ENCODE measurements around the gene GGT1.
"Not testable (repeated sequence)": the region's sequence is repeated elsewhere in the genome, so short reads cannot be mapped to it uniquely, and the experiment has no call there.

Gene GGT1

DNA sequence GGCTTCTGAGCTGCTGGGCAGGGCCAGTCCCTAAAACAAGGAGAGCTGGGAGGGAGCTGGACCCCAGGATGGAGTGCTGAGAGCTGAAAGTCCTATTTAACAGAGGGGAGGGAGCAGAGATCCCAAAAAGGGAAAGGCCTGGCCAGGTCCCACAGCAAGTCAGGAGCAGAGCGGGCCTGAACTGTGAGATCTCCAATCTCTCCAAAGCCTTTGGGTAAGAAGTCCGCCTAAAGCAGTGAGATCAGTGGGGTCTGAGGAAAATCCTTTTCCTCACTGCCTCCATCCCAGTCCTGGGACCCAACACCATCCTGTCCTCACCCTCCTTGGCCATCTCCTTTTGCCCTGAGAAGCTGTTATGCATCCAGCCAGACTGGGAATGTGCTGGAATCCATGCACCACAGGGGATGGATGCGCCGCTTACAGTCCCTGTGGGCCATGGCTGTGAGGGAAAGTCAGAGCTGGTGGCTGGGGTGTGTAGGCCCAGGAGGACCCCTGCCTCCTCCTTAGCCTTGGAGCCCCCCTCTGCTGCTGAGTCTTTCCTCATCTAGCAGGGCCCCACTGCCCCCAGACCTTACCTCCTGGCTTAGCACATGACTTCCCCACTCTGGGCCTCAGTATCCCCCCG is 18.7 kb upstream of the GGT1 start:
- no peak for DNase-seq (ENCODE audit: low read depth)

DNA sequence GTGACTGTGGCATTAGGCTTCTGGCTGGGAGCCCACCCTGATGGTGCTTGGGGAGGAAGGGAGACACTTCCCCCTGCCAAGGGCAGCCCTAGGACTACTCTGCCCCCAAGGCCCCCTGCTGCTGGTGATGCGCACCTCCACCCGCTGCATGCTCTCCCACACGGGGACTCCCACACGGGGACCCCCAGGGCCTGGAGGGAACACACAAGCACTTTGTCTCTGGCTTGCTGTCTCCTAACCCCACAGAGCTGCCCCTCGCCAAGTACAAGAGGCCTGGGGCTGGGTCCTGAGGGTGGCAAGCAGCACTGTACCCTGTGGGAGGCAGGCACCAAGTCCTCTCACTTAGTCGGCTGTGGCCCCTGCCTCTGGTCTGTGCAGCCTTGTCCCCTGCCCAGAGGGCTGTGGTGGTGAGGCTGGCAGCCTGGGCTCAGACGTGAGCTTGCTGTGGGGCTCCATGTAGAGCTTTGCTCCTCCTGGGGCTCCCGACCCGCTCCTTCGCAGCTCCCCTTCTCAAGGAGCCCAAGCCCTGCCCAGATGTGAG is 18.1 kb upstream of the GGT1 start:
- no peak for DNase-seq (ENCODE audit: low read depth)

DNA sequence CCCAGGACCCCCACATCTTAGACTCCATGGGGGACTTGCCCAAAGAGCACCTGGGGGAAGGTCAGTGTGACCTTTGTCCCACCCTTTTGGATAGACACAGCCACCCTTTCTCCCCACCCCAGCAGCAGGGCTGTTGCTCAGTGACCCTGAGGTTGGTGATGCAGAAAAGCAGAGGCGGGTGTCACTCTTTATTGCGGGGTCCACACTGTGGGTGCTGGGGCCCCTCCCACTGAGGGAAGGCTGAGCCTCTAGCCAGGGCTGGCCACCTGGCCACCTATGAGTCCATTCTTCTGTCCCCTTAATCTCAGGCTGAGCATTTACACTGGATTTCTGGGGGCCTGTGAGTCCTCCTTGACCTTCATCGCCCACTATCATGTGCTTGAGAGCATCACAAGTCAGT is 17.5 kb upstream of the GGT1 start:
- DNase-seq (ENCODE audit: low read depth) = no peak

DNA sequence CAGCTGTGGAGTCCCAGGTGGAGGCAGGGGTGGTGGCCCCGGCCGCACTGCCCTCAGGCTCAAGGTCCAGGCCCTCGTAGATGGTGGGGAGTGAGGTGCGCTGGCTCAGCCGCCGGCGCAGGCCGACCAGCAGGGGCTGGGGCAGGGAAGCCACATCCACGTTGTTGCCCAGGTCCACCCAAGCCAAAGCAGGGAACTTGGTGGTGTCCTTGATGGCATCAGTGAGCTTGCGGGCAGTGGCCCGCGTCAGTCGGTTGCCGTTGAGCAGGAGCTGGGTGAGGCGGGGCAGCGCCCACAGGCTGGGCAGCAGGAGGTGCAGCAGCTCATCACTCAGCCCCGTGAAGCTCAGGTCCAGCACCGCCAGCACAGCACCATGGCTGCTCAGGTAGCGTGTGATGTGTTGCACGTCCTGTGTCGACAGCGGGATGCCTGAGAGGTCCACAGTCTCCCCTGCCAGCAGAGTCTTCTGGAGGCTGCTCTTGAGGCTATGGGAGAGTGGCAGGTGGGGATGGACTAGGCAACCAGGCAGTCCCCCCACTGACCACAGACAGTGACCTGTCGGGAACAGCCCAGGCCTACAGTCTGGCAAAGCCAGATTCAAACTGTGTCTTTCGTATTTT is 17.0 kb upstream of the GGT1 start:
- no peak for DNase-seq (ENCODE audit: low read depth)

DNA sequence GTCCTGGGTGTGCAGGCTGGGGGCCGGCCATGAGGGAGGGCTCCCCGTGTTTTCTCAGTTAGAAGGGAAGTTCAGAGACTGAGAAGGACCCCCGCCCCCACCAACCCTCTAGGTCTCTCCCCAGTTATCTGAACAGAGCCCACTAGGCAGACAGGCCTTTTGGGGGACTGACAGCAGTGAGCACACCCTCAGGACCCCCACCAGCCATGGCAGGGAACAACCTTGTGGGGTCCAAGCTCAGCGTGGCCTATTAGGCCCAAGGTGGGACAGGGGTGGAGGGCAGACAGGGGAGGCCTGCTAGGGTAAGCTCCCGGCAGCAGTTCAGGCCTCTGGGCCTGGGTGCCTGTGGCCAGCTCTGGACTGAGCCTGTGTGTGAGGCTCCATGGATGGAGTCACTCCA is 15.7 kb upstream of the GGT1 start:
- DNase-seq (ENCODE audit: low read depth) = no peak

DNA sequence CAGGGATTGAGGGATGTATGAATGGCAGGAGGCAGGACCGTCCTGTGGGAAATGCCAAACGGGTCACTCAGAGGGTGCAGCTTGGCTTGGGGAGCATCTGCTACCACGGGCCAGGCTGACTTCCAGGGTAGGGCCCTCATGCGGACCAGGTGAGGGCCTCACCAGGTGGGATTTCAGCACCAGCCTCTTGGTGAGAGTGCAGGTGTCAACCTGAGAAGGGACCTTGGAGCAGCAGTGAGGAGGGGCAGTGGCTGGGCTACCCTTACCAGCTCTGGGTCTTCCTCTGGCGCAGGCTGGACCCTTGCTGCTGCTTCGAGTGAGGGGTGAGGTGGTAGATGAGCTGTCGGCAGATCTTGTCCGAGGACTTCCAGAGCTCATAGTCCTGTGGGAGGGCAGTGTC is 15.0 kb upstream of the GGT1 start:
- no peak for DNase-seq (ENCODE audit: low read depth)

DNA sequence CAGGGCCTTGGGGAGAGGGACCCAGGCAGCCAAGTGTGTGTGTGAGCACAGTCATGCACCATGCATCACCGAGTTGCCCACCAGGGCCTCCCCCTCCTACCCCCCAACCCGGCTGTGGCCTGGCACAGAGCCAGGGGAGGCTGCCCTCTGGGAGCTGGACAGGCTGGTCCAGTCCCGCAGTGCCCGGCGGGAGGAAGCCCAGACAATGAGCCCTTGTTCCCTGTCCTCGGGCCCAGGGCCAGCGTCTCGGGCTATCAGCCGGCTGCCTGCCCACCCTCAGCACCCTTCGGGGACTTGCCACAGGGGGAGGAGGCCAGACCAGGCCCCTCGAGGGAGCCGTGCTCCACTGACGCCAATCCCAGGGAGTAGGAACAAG is 14.6 kb upstream of the GGT1 start:
- DNase-seq (ENCODE audit: low read depth) = no peak

DNA sequence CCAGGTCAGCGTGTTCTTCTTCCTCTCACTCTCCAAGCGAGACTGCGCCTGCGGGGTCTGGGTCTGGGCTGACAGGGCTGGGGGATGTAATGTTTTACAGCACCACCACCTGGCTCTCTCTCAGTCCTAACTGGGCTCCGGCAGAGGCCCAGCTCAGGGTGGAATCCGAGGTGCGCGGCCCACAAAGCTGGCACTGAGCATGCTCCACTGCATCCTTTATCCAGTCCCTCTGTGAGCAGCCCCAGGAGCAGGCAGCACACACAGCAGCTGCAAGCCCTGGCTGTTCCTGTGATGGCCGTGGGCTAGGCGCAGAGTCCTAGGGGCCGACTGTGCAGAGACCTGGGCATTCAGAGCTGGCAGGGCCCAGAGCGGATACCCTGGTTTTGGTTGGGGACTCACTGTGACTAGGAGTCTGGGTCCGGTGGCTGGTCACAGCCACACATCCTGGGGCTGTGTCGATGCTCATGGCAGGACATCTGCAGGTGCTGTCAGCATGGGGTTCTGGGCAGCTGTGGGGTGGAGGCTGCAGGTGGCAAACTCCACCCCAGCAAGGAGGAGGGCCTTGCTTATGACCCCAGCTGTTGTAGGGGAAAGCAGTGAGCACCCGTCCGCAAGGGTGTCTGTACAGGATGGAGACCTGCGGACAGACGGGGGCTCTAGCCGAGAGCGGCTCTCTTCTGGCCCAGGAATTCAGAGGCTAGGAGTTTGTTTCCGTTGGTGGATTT is 14.1 kb upstream of the GGT1 start:
- DNase-seq (ENCODE audit: low read depth) = no peak

DNA sequence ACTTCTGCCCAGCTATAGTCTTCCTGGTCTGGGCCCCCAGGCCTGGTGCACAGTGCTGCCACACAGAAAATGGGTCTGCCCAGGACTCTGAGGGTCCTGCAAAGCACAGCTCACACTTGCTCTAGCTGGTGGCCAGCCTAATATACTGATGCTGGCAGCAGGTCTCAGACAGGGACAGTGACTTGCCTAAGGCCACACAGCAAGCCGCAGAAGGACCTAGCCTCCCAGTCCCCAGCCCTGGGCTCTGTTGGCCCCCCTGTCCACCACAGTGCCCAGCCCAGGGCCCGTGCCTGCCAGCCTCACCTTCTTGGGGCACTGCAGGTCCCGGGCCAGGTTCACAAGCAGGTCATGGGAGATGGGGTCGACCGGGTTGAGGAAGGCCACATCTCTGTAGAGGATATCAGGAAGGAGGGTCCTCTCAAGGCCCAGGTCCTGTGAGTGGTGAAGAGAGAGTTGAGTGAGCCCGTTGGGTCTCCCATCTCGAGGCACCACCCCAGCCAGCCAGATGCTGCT is 13.4 kb upstream of the GGT1 start:
- no peak for DNase-seq (ENCODE audit: low read depth)

DNA sequence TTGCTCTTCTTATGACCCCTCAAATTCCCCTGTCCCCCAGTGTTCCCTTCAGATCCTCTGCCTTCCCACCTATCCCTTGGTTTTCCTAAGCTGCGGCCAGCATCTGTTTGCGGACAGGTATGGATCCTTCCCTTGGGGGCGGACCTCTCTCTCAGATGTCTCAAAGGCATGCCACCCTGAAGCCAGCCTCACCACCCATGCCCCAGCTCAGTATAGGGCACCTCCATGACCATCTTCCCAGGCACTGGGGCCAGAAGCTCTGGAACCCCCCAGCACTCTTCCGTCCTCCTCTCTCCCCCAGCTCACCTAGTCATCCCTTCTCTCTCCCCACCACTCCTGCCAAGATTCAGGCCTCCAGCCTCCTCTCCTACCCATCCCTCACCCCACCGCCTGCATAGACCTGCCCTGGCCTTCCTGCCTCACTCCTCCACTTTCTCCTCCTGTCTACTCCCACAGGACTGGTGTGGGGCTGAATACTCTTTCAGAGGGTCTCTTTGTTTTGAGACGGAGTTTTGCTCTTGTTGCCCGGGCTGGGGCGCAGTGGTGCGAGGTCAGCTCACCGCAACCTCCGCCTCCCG is 12.3 kb upstream of the GGT1 start:
- DNase-seq (ENCODE audit: low read depth) = no peak

DNA sequence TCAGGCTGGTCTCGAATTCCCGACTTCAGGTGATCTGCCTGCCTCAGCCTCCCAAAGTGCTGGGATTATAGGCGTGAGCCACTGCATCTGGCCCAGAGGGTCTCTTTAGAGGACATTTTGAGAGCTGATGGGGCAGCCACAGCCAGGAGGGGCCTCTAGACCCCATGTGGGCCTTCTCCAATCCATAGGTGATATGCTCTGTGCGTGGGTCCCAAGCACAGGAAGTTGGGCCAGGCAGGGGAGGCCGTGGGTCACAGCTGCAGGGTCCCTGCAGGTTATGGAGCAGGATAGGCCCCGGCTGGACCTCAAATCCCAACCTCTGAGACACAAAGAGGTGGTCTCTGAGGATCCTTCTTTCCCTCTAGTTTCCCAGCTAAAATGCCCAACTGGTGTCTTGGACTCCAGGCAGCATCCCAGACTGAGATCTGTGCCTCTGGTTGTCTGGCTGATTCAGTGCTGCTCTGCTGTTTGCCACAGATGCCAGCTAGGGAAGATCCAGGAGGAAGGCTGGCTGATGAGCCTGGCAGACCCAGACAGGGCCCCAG is 11.6 kb upstream of the GGT1 start:
- no peak for DNase-seq (ENCODE audit: low read depth)

DNA sequence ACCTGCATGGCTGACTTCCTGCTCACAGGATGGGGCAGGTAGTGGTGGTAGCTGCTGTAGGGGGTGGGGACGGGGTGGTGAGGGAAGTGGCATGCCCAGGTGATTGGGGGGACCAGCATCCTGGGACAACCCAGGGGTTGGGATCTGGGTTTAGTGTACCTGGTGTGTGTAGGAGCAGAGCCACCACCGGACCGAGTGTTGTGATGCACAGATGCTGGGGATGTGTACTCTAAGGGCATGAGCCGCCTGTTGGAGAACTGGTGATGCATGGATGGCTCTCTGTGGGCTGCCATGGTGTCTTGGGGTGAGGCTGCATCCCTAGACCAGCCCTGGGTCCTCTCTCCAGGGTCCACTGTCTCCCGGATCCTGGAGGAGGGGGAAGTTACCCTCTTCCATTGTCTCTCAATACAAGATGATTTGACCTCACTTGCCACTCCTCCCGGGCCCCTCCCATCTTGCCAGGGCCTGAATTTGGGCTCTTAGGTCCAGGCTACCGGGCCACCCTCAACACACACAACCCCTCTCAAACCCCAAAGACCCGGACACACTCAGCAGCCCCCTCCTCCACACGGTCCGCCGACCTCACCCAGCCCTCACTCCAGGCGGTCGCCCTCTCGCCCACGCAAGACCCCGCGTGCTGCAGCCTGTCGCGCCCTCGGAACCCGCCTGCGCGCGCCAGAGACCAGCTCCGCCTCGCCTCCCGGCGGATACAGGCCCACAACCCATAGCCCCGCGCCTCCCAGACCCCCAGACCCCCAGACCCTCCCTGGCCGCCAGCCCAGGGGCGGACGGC is 10.7 kb upstream of the GGT1 start:
- no peak for DNase-seq (ENCODE audit: low read depth)

DNA sequence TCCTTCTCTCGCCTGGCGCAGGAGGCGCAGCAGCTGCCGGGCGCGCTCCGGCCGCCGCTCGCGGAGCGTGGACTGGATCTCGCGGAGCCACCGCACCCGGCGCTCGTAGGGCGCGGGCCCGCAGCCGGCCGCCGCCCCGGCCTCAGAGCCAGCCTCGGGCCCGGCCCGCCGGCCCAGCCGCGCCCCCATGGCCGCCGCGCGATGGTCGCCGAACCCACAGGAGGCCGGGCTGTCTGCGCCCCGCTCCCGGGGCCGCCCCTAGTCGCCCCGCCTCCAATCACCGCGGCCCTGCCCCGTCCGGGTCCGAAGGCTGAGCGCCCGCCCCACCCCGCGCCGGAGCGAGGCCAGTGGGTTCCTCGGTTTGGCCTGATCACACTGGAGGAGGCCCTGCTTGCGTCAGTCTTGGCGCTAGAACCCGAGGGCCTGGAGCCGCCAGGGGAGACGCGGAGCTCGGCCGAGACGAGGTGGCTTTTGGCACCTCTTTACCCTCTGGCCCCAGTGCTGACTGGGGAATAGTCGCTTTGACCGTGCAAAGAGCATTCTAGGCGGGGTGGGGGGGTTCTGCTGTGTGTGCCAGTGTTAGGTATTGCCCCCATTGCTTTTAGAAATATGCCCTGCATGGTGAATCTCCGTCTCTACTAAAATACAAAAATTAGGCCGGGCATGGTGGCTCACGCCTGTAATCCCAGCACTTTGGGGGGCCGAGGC is 10.0 kb upstream of the GGT1 start, which contains the start of gene LRRC75B:
Gene LRRC75B, minus strand, starts transcription at position 223 of the 708 bp plus-strand sequence. Its CDS starts 34 bp downstream, at position 189.
- DNase-seq (ENCODE audit: low read depth) = no peak

DNA sequence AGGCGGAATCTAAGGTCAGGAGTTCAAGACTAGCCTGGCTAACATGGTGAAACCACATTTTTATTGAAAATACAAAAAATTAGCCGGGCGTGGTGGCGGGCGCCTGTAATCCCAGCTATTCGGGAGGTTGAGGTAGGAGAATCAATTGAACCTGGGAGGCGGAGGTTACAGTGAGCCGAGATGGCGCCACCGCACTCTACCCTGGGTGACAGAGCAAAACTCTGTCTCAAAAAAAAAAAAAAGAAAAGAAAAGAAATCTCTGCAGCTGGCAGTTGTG is 9.5 kb upstream of the GGT1 start:
- DNase-seq (ENCODE audit: low read depth) = not testable (repeated sequence)

DNA sequence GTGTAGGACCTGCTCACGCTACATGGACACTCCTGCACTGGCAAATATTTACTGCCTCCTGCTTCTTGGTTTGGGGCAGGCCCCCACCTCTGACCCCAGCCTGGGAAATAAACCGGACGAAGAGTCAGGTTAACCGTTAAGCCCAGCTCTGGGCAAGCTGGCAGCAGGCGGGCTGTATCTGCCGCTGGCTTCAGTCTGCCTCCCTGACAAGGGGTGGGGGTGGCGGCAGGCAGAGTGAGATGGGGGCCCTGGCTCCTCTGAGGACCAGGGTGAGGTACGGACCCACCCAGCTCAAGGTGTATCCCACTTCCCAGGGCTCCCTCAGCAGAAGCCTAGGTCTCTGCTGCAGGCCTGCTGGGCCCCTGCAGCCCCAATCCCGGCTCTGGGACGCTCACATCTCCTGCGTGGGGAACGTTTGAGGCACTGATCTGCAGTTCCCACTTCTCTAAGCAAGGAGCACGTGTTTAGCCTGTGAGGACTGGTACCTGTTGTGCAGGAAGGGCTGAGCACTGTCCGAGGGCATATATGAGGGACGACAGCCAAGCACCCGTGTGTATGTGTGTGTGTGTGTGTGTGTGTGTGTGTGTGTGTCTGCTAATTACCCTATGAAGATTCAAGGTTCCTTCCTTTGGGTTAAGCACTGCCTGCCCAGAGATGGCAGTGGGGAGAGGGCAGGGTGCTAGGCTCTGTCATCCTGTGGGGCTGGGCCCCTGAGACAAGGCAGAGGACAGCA is 9.0 kb upstream of the GGT1 start:
- no peak for DNase-seq (ENCODE audit: low read depth)

DNA sequence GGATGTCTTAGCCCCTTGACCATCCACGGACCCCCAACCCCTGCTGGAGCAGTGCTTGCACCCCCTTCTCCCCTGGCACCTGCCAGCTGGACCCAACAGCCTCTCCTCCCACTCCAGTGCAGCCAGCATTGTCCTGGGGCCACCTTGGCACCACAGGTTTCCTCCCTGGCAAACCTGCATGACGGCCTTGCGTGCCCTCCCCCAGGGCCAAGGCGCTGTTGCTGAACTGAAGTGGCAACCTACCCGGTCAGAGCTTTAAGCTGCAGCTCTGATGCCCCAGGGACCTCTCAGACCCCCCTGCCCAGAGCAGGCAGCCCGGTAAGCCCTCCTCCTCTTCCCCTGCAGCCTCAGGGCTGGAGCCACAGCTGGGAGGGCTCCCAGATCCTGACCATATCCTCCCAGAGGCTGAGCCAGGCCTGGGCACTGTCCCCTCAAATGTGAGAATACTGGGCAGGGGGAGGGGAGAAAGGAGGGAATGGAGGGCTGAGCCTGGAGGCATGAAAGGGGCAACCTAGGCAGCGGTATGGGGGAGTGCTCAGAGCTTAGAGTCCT is 8.3 kb upstream of the GGT1 start:
- DNase-seq (ENCODE audit: low read depth) = no peak

DNA sequence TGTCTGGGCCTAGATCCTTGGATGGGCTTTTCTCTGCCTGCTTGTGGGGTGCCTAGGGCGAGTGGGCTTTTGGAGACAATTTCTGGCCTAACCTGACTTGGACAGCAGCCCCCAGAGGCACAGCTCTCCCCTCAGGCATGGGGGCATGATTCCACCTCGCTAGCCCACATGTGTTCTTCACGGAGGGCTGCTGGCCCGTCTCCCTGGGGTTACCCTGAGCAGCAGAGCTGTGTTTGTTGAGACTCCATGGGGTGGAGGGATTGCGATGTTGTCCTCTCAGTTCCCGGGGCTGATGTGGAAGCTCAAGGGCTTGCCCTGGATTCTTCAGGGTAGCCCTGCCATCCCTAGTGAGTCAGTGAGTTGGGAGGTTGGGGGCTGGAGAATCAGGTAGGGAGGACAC is 7.8 kb upstream of the GGT1 start:
- DNase-seq (ENCODE audit: low read depth) = no peak

DNA sequence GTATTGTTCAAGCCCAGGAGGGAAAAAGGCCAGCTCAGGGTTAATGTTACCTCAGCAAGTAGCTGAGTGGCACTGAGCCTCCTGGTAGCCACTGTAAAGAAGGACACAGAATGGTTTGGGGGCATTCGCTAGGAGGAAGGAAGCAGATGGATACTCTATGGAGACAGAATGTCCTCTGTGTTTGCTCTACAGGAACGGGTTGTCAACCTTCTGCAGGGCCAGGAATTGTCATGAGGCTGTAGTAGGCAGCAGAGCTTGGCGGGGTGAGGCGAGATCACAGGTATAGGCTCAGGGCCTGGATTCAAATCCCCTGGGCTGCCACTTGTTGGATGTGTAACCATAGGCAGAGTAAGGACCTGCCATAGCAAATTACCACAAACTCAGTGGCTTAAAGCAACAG is 7.1 kb upstream of the GGT1 start:
- DNase-seq (ENCODE audit: low read depth) = no peak

DNA sequence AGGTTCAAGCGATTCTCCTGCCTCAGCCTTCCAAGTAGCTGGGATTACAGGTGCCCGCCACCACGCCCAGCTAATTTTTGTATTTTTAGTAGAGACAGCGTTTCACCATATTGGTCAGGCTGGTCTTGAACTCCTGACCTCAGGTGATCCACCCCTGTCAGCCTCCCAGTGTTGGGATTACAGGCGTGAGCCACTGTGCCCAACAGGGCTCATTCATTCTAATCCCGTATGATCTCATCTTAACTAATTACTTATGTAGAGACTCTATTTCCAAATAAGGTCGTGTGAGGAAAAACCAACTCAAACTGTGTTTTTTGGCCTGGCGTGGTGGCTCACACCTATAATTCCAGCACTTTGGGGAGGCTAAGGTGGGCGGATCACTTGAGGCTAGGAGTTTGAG is 5.9 kb upstream of the GGT1 start:
- DNase-seq (ENCODE audit: low read depth) = not testable (repeated sequence)

DNA sequence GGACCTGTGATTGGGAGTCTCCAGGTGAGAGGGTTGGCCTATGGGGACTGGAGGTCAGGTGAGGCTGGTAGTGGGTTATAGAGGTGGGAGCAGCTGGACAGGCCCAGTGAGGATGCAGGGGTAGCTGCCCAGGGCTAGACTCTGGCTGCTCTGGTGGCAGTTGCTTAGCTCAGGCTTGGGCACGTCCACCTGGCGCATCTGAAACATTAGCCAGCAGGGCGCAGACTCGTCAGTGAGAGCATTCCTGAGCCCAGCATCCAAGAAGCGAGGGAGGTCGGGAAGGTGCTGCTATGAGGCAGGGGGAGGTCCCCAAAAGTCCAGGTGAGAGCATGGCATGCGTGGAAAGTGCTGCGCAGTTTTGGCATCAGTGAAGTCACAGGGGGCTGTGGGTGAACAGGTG is 3.5 kb upstream of the GGT1 start:
- DNase-seq (ENCODE audit: low read depth) = no peak
